GM23338 (cell line): ENCODE measurements around the gene PID1.
"Not testable (repeated sequence)": the region's sequence is repeated elsewhere in the genome, so short reads cannot be mapped to it uniquely, and the experiment has no call there.

Experiments used
- CREB1 ChIP-seq: fragments of 250-450 bp; sonication (Bioruptor Pico); IDR thresholded peaks from 2 replicates; pipeline ENCODE4 v1.5.0; 2020; ENCODE audit warnings: low read depth, mild to moderate bottlenecking, moderate library complexity
- CTCF ChIP-seq, 2 experiments: fragments of 200-600 bp in 1 of 2; sonication (generic) in 1 of 2; conservative IDR thresholded peaks; 2 replicates each; pipeline versions ENCODE4 v1.5.1 to v1.6.1; 2016 to 2017; ENCODE audit warnings: antibody characterized with exemption in 2 of 2, low read depth in 2 of 2, mild to moderate bottlenecking in 2 of 2, moderate library complexity in 1 of 2
- ETS1 ChIP-seq: IDR thresholded peaks from 2 replicates; pipeline ENCODE4 v1.6.1; 2016; ENCODE audit warnings: antibody characterized with exemption
- EZH2 ChIP-seq: fragments of 200-600 bp; sonication (generic); IDR thresholded peaks from one replicate; pipeline ENCODE4 v1.8.0; 2017; ENCODE audit warnings: antibody characterized with exemption, mild to moderate bottlenecking, low read depth; ENCODE audit not compliant: unreplicated experiment
- EZH2phosphoT487 ChIP-seq: fragments of 200-600 bp; sonication (generic); IDR thresholded peaks from one replicate; pipeline ENCODE4 v1.8.1; 2018; ENCODE audit warnings: antibody characterized with exemption; ENCODE audit not compliant: unreplicated experiment
- JUNB ChIP-seq: IDR thresholded peaks from one replicate; pipeline ENCODE4 v1.6.1; 2016; ENCODE audit warnings: antibody characterized with exemption; ENCODE audit not compliant: unreplicated experiment
- POLR2AphosphoS5 ChIP-seq: IDR thresholded peaks from 2 replicates; pipeline ENCODE4 v1.6.1; 2016; ENCODE audit warnings: antibody characterized with exemption, low read depth
- REST ChIP-seq: IDR thresholded peaks from one replicate; pipeline ENCODE4 v1.6.1; 2018; ENCODE audit warnings: antibody characterized with exemption; ENCODE audit not compliant: unreplicated experiment
- ZNF114 ChIP-seq: fragments of 250-450 bp; sonication (Bioruptor Pico); IDR thresholded peaks from 2 replicates; pipeline ENCODE4 v1.5.0; 2020; ENCODE audit warnings: mild to moderate bottlenecking, moderate library complexity
- ZNF331 ChIP-seq: fragments of 250-450 bp; sonication (Bioruptor Pico); IDR thresholded peaks from 2 replicates; pipeline ENCODE4 v1.5.0; 2020; ENCODE audit warnings: low read depth, mild to moderate bottlenecking, moderate library complexity

GRCh38 chr2:229187123-229187522 lies 84.0 kb downstream of the PID1 start:
- TF ChIP-seq REST; CTCF (conservative IDR thresholded peaks at IDR 0.05; ENCODE audit: low read depth in 2 of 2); CREB1 (CRISPR knock-in tag); POLR2AphosphoS5; EZH2; JUNB; ZNF114 (CRISPR knock-in tag); ETS1; EZH2phosphoT487; ZNF331: not testable (repeated sequence)
